Measurements from ENCODE around the gene CHAF1A. TPM values are rescaled to one million over a fixed set of nuclear protein-coding genes. Genes with fewer than 3 reads are reported as not detected.

CHAF1A gene
- total RNA-seq, 2 experiments from 2014 or later: 78.3 to 80.5 TPM

- Mint-ChIP-seq H3K4me3 (peak overlapping the region; percentile 95), H3K27ac (peak overlapping the region; percentile 97), H3K36me3 (ENCODE audit: low read depth) (peaks cover 42% of the 10 kb centered on the region), H3K27me3 (no peaks in the 10 kb centered on the region), H3K4me1 (ENCODE audit: low read depth) (peaks cover 52% of the 10 kb centered on the region), H3K9me3 (no peaks in the 10 kb centered on the region)
- no peak for TF ChIP-seq CTCF (IDR thresholded peaks at IDR 0.05)
- intact Hi-C loops (cut with micrococcal nuclease): no loop called here
- POLR2A ChIA-PET: interaction anchor here (0.9 to 1.7 kb wide), 10 partner anchors 8 to 155 kb away, joined by 3 to 8 read pairs (median 4); partner anchors contain the start of genes UBXN6 and YJU2
- DNase-seq (no peak), ATAC-seq (no peak)
- CTCF ChIA-PET: interaction anchor here (0.6 to 2.5 kb wide), 8 partner anchors 13 to 142 kb away, joined by 3 to 15 read pairs (median 8); no protein-coding TSS in a partner anchor
These were observed 670 bp upstream of the CHAF1A start for GRCh38 chr19:4401769-4402170.

GRCh38 chr19:4403005-4403761, 743 bp downstream of the CHAF1A start:
- no peak for ATAC-seq
- Mint-ChIP-seq H3K9me3 (no peaks in the 10 kb centered on the region), H3K36me3 (ENCODE audit: low read depth) (peaks cover 42% of the 10 kb centered on the region), H3K27ac (peak overlapping the region; percentile 90), H3K27me3 (no peaks in the 10 kb centered on the region), H3K4me3 (peak overlapping the region; percentile 95), H3K4me1 (ENCODE audit: low read depth) (peaks cover 46% of the 10 kb centered on the region)
- ChIA-PET POLR2A (interaction anchor here (0.7 to 3.2 kb wide), 15 partner anchors 8 to 156 kb away, joined by 3 to 24 read pairs (median 3); partner anchors contain the start of genes UBXN6 and YJU2), CTCF (interaction anchor here (1.1 to 1.7 kb wide), 3 partner anchors 33 to 135 kb away, joined by 3 to 6 read pairs (median 5); no protein-coding TSS in a partner anchor)
- no peak for TF ChIP-seq CTCF (IDR thresholded peaks at IDR 0.05)
- peak; percentile 36 for DNase-seq
- intact Hi-C loops (cut with micrococcal nuclease): no loop called here

GRCh38 chr19:4405977-4406376, 3.5 kb downstream of the CHAF1A start:
- H3K4me3 Mint-ChIP-seq: no peak overlapping the region
- H3K27me3 Mint-ChIP-seq: no peaks in the 10 kb centered on the region
- DNase-seq (no peak), ATAC-seq (no peak)
- H3K36me3 Mint-ChIP-seq (ENCODE audit: low read depth): peaks cover 51% of the 10 kb centered on the region
- H3K9me3 Mint-ChIP-seq: no peaks in the 10 kb centered on the region
- intact Hi-C loops (cut with micrococcal nuclease): no loop called here
- no peak overlapping the region for H3K27ac Mint-ChIP-seq
- no peak for TF ChIP-seq CTCF (IDR thresholded peaks at IDR 0.05)
- CTCF ChIA-PET: no interaction called here
- peaks cover 37% of the 10 kb centered on the region for H3K4me1 Mint-ChIP-seq (ENCODE audit: low read depth)
- POLR2A ChIA-PET: interaction anchor here (0.9 to 3.2 kb wide), 3 partner anchors 10 to 28 kb away, joined by 3 to 24 read pairs (median 3); no protein-coding TSS in a partner anchor

DNA sequence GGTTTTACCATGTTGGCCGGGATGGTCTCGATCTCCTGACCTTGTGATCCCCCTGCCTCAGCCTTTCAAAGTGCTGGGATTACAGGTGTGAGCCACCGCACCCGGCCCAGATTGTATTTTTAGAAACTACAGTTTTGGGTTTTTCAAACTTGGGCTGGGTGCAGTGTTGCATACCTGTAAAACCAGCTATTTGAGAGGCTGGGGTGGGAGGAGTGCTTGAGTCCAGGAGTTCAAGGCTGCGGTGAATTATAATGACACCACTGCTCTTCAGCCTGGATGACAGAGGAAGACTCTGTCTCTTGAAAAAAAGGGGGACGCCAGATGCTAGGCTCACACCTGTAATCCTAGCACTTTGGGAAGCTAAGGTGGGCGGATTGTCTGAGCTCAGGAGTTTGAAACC, 4.2 kb downstream of the CHAF1A start:
- no peaks in the 10 kb centered on the region for H3K9me3 Mint-ChIP-seq
- no peak for ATAC-seq
- H3K27me3 Mint-ChIP-seq: no peaks in the 10 kb centered on the region
- CTCF ChIA-PET: no interaction called here
- no peak overlapping the region for H3K4me3 Mint-ChIP-seq
- intact Hi-C loops (cut with micrococcal nuclease): no loop called here
- no peak overlapping the region for H3K27ac Mint-ChIP-seq
- TF ChIP-seq CTCF (IDR thresholded peaks at IDR 0.05): no peak
- no peak for DNase-seq
- H3K4me1 Mint-ChIP-seq (ENCODE audit: low read depth): peaks cover 30% of the 10 kb centered on the region
- POLR2A ChIA-PET: interaction anchor here (0.6 to 1.2 kb wide), 2 partner anchors 28 to 37 kb away, joined by 3 read pairs; no protein-coding TSS in a partner anchor
- peaks cover 53% of the 10 kb centered on the region for H3K36me3 Mint-ChIP-seq (ENCODE audit: low read depth)

Data from activated CD8-positive, alpha-beta T cell treated with anti-CD3 and anti-CD28 coated beads for 36 hours (primary cell).